DMS114 treated with DMSO at 0.1 percent for 48 hours (cell line): ENCODE data around the gene SPACDR.
"Not testable (repeated sequence)": the region's sequence is repeated elsewhere in the genome, so short reads cannot be mapped to it uniquely, and the experiment has no call there.

Experiments
- DNase-seq: peaks from one replicate; lab custom pipeline; 2025; ENCODE audit not compliant: unreplicated experiment; lab: John Stamatoyannopoulos, UW

The SPACDR gene, protein sequence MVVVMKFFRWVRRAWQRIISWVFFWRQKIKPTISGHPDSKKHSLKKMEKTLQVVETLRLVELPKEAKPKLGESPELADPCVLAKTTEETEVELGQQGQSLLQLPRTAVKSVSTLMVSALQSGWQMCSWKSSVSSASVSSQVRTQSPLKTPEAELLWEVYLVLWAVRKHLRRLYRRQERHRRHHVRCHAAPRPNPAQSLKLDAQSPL

DNA sequence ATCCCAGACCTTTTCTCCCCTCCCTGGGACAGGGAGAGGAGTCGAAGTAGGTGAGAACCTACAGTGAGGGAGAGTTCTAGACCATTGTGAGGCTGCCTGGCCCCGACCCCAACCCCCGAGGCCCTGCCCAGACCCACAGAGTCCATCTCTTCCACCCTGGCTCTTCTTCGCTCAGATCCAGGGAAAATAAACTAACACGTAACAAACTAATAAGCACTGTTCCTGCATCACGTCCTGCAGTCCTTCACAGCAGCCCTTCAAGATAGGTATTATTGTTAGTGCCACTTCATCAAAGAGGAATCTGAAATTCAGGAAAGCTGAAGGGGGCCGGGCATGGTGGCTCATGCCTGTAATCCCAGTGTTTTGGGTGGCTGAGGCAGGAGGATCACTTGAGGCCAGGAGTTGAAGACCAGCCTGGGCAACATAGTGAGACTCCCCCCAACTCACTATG lies at the start of gene SPACDR:
SPACDR (minus strand) TSS at position 51 of the 451 bp plus-strand sequence. CDS start 235 bp downstream, outside the sequence.
- no peak for DNase-seq

DNA sequence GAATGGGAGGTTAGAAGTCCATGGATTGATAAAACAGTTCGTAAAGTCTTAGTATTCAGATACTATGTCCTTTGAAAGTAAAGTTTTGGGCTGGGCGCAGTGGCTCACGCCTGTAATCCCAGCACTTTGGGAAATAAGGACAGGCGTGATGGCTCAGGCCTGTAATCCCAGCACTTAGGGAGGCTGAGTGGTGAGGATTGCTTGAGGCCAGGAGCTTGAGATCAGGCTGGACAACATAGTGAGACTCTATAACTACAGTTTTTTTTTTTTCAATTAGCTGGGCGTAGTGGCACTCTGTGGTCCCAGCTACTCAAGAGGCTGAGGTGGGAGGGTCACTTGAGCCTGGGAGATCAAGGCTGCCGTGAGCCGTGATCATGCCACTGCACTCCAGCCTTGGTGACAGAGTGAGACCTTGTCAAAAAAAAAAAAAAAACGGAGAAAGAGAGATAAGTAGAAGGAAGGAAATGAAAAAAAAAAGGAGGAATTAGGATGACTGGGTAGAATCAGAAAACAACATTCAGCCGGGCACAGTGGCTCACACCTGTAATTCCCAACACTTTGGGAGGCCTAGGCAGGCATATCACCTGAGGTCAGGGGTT lies 49.3 kb upstream of the SPACDR start:
- DNase-seq, result no peak

DNA sequence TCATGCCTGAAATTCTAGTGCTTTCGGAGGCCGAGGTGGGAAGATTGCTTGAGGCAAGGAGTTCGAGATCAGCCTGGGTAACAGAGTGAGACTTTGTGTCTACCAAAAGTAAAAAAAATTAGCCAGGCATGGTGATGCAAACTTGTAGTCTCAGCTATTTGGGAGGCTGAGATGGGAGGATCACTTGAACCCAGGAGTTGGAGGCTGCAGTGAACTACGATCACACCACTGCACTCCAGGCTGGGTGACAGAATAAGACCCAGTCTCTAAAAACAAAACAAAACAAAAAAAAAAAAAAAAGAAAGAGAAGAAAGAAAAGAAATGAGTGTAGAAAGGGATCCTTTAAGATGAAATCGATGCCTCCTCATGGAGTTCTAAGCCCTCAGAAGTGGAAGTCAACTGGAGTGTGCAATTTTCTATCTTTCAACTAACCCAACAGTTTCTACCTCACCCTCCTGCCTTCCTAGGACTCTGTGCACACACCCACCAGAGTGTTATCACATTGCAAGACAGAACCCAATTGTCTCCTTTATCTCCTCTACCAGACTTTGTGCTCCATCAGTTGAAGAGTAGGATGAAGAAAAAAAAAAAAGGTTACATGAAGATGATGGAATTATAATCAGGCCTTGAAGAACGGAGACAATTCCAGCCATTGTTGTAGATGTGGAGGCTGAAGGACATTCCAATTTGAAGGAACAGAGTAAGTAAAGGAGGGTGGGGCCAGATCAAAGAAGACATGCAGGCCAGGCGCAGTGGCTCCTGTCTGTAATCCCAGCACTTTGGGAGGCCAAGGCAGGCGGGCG lies 46.6 kb upstream of the SPACDR start:
- DNase-seq, result no peak

DNA sequence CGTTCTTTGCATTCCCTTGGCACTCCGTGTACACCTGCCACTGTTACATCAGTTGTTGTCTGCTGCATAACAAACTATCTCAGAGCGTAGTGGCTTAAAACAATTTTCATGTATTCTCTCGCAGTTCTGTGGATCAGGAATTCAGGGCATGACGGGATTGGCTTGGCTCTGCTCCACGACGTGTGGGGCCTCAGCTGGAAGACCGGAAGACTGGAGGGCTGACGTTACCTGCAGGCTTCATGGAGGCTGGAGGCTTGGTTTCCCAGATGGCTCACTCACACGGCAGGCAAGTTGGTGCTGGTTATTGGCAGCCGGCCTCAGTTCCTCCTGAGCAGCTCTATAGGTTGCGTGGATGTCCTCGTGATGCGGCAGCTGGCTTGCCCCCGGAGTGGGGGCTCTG lies 45.2 kb upstream of the SPACDR start:
- DNase-seq, result no peak

DNA sequence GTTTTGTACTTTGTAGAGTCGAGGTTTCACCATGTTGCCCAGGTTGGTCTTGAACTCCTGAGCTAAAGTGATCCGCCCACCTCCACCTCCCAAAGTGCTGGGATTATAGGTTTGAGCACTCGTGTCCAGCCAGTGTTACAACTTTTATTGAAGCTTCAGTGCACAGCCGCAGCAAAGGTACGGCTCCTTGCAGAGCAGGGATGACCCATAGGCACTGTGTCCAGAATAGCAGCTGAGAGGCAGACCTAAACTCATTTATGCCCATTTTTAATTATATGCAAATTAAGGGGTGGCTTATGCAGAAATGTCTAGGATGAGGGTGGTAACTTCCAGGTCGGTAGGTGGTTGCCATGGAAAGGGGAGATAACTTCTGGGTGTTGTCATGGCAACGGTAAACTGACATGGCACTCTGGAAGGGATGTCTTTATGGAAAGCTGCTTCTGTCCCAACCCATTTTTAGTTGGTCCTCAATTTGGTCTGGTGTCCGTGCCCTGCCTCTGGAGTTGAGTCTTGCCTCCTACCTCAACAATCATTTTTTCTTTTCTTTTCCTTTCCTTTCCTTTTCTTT lies 42.4 kb upstream of the SPACDR start:
- DNase-seq, result no peak

DNA sequence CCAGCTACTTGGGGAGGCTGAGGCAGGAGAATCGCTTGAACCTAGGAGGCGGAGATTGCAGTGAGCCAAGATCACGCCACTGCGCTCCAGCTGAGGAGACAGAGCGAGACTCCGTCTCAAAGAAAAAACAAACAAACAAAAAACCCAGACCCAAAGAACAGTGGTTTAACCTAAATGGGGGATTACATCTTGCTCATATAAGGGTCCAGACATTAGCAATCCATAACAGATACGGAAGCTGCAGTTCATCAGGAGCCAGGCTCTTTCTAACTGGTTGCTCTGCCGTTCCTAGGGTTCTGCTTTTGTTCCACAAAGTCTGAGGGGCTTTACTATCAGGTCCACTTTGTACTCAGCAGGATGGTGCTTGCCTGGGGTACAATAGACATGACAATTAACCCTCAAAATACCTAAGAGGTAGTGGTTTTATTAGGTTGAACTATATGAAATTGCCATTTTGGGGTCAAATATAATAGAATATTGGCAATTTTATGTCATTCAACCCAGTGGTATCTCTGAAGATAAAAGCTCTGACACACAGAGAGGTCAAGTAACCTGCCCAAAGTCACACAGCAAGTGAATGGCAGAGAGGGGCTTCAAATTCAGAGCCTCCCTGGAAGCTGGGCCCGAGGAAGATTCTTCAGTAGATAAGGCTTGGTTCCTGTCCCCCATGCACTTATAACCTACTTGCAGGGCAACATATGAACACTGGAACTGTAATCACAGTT lies 41.0 kb upstream of the SPACDR start:
- DNase-seq, result no peak

DNA sequence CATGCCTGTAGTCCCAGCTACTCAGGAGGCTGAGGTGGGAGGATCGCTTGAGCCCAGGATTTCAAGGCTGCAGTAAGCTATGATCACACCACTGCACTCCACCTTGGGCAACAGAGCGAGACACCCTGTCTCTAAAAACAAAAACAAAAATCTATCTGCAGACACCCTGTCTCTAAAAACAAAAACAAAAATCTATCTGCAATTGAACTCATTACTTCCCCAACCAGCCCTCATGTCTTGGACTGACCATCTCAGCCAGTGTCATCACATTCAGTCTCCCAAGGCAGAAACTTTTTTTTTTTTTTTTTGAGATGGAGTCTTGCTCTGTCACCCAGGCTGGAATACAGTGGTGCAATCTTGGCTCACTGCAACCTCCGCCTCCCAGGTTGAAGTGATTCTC lies 40.0 kb upstream of the SPACDR start:
- not testable (repeated sequence) for DNase-seq

DNA sequence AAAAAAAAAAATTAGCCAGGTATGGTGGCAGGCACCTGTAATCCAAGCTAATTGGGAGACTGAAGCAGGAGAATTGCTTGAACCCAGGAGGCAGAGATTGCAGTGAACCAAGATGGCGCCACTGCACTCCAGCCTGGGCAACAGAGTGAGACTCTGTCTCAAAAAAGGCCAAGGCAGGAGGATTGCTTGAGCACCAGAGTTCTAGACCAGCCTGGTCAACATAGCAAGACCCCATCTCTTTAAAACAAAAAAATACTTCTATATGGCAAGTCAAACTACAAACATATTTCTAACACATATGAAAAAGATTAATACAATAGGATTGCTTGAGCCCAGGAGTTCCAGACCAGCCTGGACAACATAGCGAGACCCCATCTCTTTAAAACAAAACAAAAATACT lies 36.7 kb upstream of the SPACDR start:
- DNase-seq, result not testable (repeated sequence)

DNA sequence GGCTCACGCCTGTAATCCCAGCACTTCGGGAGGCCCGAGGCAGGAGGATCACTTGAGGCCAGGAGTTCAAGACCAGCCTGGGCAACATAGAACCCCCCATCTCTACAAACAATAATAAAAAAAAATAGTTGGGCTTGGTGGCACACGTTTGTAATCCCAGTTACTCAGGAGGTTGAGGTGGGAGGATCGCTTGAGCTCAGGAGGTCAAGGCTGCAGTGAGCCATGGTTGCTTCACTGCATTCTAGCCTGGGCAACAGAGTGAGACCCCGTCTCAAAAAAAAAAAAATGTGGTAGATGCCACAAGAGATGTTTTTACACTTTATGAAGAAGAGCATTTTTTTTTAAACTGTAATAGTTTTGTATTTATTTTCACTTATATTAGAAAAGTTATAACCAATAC lies 32.4 kb upstream of the SPACDR start:
- DNase-seq, result no peak

DNA sequence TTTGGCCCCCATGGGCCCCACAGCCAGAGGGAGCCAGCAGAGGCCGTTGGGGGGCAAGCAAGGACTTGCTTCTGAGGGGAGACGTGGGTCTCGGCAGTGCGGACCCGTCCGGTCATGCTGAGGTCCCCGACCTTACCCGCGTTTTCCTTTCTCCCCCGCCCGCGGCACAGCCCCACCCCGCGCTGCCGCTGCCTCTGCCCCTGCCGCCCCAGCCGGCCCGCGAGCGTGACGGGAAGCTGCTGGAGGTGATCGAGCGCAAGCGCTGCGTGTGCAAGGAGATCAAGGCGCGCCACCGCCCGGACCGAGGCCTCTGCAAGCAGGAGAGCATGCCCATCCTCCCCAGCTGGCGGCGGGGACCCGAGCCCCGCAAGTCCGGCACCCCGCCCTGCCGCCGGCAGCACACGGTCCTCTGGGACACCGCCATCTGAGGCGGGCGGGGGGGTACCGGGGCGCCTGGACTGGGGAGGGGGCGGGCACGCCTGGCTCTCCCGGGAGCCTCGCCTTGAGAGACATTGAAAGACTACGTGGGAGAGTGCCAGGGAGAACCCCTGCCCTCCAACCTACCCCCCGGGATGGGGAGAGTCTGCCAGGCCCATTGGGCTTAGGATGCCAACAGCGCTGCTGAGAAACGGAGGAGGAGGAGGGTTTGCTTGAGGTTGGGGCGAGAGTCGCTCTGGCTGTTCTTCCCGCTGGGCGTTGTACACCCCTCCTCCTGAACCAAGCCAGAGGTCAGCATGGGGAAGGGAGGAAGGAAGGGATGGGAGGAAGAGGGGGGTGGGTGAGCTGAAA lies 29.6 kb upstream of the SPACDR start:
- no peak for DNase-seq

DNA sequence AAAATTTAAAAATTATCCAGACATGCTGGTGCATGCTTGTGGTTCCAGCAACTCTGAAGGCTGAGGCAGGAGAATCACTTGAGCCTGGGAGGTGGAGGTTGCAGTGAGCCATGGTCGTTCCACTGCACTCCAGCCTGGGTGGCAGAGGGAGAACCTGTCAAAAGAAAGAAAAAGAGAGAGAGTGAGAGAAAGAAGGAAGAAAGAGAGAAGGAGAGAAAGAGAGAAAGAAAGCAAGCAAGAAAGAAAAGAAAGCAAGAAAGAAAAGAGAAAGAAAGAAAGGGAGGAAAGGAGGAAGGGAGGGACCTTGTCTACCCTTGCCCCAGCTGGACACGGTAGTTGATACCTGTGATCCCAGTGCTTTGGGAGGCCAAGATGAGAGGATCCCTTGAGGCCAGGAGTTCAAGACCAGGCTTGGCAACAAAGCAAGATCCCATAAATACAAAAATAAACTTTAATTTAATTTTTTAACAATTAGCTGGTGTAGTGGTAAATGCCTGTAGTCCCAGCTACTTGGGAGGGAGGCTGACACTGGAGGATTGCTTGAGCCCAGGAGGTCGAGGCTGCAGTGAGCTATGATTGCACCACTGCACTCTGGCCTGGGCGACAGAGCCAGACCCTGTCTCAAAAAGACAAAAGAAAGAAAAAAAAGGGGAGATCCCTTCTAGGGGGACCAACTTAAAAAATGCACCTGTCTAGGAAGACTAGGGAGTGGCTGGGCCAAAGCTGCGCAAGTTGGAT lies 28.8 kb upstream of the SPACDR start:
- no peak for DNase-seq

DNA sequence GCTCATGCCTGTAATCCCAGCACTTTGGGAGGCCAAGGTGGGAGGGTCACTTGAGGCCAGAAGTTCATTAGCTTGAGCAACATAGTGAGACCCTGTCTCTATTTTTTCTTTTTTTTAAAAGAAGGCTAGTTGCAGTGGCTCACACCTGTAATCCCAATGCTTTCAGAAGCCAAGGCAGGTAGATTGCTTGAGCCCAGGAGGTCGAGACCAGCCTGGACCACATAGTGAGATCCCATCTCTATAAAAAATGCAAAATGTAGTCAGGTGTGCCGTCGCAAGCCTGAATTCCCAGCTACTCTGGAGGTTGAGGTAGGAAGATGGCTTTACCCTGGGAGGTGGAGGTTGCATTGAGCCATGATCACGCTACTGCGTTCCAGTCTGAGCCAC lies 27.1 kb upstream of the SPACDR start:
- DNase-seq, result no peak

DNA sequence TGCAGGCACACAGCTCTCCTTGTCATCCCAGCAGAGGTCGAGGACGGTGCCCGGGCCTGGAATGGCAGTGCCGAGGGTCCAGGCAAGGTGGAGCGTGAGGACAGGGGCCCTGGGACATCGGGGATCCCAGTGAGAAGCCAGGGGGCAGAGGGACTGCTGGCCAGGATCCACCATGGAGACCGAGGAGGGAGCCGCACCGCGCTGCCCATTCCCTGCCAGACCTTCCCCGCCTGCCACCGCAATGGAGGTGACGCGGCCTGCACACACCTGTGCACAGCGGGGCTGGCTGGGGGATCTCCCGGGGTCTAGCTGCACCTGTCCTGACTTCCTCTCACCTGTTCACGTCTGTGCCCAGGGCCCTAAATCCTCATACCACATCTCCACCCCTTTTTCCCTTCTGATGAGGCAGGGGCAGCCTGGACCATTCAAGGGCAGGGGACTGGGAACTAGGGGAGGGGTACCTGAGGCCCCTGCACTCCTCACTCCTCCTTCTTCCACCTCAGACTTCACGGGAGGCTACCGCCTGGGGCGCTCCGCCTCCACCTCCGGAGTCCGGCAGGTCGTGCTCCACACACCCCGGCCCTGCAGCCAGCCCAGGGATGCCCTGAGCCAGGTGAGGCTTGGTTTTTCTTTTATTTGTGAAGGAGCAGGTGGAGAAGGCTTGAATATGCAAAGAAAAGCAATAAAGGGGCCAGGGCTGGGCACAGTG lies 26.6 kb upstream of the SPACDR start:
- no peak for DNase-seq

DNA sequence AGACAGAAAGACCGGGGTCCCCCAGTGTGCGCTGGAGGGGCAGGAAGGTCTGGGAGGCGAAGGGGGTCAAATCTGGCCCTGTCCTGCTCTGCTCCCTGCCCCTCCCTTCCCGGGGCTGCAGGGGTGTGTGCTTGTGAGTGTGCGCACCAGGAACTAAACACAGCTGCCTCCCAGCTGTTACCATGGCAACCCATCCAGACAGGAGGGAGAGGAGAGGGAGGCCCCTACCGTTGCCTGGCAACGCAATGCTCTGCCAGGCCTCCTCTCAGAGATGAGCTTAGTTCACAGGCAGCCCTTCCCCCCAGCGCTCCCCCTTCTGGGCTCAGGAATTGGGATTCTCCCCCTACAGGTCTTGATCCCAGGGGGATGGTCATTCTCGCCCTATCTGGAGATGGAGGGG lies 25.8 kb upstream of the SPACDR start:
- DNase-seq, result no peak

DNA sequence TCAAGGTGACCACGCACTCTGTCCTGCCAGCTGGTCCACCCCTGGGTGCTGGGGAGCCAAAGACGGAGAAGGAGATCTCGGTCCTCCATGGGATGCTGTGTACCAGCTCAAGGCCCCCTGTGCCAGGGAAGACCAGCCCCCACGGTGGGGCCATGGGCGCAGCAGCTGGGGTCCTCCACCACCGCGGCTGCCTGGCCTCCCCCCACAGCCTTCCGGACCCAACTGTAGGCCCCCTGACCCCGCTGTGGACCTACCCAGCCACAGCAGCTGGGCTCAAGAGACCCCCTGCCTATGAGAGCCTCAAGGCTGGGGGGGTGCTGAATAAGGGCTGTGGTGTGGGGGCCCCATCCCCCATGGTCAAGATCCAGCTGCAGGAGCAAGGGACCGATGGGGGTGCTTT lies 25.1 kb upstream of the SPACDR start:
- no peak for DNase-seq

DNA sequence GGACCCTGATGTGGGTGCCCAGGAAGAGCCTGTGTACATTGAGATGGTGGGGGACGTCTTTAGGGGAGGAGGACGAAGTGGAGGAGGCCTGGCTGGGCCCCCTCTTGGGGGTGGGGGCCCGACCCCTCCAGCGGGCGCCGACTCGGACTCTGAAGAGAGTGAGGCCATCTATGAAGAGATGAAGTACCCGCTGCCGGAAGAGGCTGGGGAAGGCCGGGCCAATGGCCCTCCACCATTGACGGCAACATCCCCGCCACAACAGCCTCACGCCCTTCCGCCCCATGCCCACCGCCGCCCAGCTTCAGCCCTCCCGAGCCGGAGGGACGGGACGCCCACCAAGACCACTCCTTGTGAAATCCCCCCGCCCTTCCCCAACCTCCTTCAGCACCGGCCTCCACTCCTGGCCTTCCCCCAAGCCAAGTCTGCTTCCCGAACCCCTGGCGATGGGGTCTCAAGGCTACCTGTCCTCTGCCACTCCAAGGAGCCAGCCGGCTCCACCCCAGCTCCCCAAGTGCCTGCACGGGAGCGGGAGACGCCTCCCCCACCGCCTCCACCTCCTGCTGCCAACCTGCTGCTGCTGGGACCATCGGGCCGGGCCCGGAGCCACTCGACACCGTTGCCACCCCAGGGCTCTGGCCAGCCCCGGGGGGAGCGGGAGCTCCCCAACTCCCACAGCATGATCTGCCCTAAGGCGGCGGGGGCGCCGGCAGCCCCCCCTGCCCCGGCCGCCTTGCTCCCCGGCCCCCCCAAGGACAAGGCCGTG lies 24.5 kb upstream of the SPACDR start:
- no peak for DNase-seq

DNA sequence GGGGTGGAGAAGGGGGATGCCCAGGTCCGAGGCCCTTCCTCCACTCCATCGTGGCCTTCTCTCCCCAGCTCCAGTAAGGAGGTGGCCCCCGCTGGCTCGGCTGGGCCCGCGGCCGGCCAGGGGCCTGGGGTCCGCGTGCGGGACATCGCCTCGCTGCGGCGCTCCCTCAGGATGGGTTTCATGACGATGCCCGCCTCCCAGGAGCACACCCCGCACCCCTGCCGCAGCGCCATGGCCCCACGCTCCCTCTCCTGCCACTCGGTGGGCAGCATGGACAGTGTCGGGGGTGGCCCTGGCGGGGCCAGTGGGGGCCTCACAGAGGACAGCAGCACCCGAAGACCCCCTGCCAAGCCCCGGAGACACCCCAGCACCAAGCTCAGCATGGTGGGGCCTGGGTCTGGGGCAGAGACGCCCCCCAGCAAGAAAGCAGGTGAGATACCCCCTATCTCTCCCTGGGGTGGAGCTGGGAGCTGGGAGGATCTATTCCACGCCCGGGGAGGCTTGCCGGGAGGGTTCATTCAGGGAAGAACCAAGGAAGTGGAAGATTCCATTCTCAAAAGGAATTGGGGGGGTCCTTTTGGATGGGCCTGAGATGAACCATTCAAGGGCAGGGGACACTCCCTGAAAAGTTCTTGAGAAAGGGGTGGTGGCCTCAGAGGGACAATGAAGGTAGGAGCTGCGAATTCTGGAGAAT lies 22.8 kb upstream of the SPACDR start:
- DNase-seq, result no peak

DNA sequence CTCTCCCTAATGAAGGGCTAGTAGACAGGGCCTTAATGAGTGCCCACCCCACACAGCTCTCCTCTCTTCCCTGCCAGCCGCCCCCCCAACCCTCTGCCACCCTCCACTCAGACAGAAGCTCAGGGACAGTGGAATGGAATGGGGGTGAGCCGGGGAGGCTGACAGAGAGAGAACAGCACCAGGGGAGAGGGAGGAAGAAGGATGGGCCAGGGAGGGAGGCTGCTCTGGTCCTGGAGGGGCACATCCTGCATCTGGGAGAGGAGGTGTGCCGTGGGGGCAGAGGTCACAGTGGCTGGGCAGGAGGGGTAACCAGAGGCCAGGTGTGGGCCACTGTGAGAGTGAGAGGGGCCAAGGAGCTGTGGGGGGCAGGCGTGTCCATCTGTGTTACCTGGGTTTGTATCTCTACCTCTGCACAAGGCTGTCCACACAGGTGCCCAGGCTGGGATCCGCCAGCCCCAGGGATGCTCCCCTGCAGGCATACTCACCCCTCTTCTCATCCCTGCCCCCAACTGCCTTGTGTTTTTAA lies 22.1 kb upstream of the SPACDR start:
- no peak for DNase-seq
